Measurements from ENCODE around the gene CNNM3. TPM values are rescaled to one million over a fixed set of nuclear protein-coding genes. Genes with fewer than 3 reads are reported as not detected.
A peak's percentile ranks its signal among the peaks of the same experiment; 100 is the strongest.

The CNNM3 gene
- total RNA-seq, 1 experiment from 2014 or later = 25.1 TPM

DNA sequence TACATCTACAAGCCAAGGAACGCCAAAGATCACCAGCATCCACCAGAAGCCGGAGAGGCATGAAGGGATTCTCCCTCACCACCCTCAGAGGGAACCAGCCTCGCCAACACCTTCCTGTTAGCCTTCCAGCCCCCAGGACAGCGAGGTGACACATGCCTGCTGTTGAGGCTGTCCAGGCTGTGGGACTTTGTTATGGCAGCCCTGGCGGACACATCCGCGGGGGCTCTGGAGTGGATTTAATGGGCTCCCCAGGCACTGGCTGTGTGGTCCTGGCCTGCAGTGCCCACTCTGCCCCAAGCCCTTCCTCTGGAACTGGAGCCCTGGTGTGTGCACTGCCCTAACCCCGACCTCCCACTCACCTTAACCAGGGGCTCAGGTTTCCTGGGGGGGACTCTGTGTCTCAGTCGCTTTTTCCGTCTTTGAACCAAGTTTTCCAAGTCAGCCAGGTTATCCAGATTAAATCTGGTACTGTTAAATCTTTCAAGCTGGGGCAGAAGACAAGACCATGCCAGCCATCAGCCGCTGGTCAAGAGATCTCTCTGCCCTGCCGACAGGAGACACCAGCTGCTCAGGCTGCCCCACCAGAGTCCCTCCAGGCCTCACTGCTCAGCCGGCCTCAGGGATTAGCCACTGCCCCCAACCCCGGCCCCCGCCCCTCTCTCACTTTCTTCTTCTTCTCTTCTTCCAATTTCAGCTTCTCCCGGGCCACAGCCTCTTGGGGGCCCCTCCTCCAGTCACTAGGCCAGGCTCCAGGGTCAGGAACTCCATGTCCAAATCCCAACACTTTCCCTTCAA lies 25.8 kb downstream of the CNNM3 start:
- no TSS peak for BruUV-seq (replicated peaks)
- DNase-seq = no peak
- Mint-ChIP-seq H3K27ac (ENCODE audit: unreplicated experiment) (peak overlapping the region; percentile 2), H3K9me3 (ENCODE audit: low read depth, unreplicated experiment) (no peaks in the 10 kb centered on the region), H3K4me3 (ENCODE audit: low read depth, unreplicated experiment) (no peak overlapping the region), H3K4me1 (ENCODE audit: low read depth, unreplicated experiment) (no peaks in the 10 kb centered on the region), H3K27me3 (ENCODE audit: unreplicated experiment) (no peaks in the 10 kb centered on the region), H3K36me3 (ENCODE audit: insufficient read depth, unreplicated experiment) (peaks cover 22% of the 10 kb centered on the region)
- intact Hi-C loops (cut with micrococcal nuclease; ENCODE audit: unreplicated experiment) = no loop called here
- CTCF ChIA-PET = interaction anchor here (1.2 kb wide), 1 partner anchor 16 kb away, joined by 3 read pairs; the partner anchor contains the start of gene ANKRD39
- TF ChIP-seq CTCF (IDR thresholded peaks at IDR 0.05; ENCODE audit: unreplicated experiment) = no peak

GRCh38 chr2:96842600-96842999 lies 26.5 kb downstream of the CNNM3 start:
- intact Hi-C loops (cut with micrococcal nuclease; ENCODE audit: unreplicated experiment) = no loop called here
- no TSS peak for BruUV-seq (replicated peaks)
- H3K4me3 Mint-ChIP-seq (ENCODE audit: low read depth, unreplicated experiment) = no peak overlapping the region
- no peaks in the 10 kb centered on the region for H3K4me1 Mint-ChIP-seq (ENCODE audit: low read depth, unreplicated experiment)
- H3K36me3 Mint-ChIP-seq (ENCODE audit: insufficient read depth, unreplicated experiment) = peaks cover 22% of the 10 kb centered on the region
- H3K27ac Mint-ChIP-seq (ENCODE audit: unreplicated experiment) = peak overlapping the region; percentile 2
- CTCF ChIA-PET = interaction anchor here (0.6 to 1.2 kb wide), 3 partner anchors 15 to 85 kb away, joined by 3 read pairs; partner anchors contain the start of gene ANKRD39
- H3K27me3 Mint-ChIP-seq (ENCODE audit: unreplicated experiment) = no peaks in the 10 kb centered on the region
- TF ChIP-seq CTCF (IDR thresholded peaks at IDR 0.05; ENCODE audit: unreplicated experiment) = no peak
- no peaks in the 10 kb centered on the region for H3K9me3 Mint-ChIP-seq (ENCODE audit: low read depth, unreplicated experiment)
- DNase-seq = no peak

GRCh38 chr2:96843538-96844268 lies 27.6 kb downstream of the CNNM3 start, which contains the start of gene ANKRD23:
TSS of gene ANKRD23 (minus strand) at chr2:96844021. CDS start at chr2:96843992, 29 bp downstream.
- CTCF ChIA-PET = interaction anchor here (1.2 kb wide), 1 partner anchor 14 kb away, joined by 3 read pairs; the partner anchor contains the start of gene ANKRD39
- intact Hi-C loops (cut with micrococcal nuclease; ENCODE audit: unreplicated experiment) = no loop called here
- TF ChIP-seq CTCF (IDR thresholded peaks at IDR 0.05; ENCODE audit: unreplicated experiment) = no peak
- H3K27ac Mint-ChIP-seq (ENCODE audit: unreplicated experiment) = no peak within 1 kb of the TSS
- H3K36me3 Mint-ChIP-seq (ENCODE audit: insufficient read depth, unreplicated experiment) = peaks cover 22% of the 10 kb centered on the region
- no peaks in the 10 kb centered on the region for H3K4me1 Mint-ChIP-seq (ENCODE audit: low read depth, unreplicated experiment)
- H3K4me3 Mint-ChIP-seq (ENCODE audit: low read depth, unreplicated experiment) = no peak within 1 kb of the TSS
- no peaks in the 10 kb centered on the region for H3K9me3 Mint-ChIP-seq (ENCODE audit: low read depth, unreplicated experiment)
- H3K27me3 Mint-ChIP-seq (ENCODE audit: unreplicated experiment) = no peaks in the 10 kb centered on the region
- no TSS peak for BruUV-seq (replicated peaks)
- DNase-seq = no peak

DNA sequence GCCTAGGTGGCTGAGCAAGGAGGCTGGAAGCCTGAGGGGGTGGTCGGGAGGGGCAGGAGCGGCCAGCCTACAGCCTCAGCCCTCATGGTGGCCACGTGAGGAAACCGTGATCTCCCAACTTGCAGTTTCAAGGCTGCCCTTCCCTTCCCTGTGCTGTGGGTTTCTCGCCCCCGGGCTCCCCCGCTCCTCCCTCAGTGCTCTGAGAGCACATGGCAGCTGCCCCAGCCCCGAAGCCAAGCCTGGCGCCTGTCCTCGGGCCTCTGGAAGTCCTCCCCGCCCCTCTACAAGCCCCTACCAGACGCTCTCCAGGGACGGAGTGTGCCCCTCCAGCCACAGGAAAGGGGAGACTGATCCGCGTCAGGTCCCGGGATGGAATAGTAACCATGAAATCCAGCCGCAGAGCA lies 28.3 kb downstream of the CNNM3 start:
- CTCF ChIA-PET = interaction anchor here (0.7 kb wide), 1 partner anchor 56 kb away, joined by 4 read pairs; no protein-coding TSS in a partner anchor
- TF ChIP-seq CTCF (IDR thresholded peaks at IDR 0.05; ENCODE audit: unreplicated experiment) = no peak
- intact Hi-C loops (cut with micrococcal nuclease; ENCODE audit: unreplicated experiment) = no loop called here
- BruUV-seq (replicated peaks) = no TSS peak
- Mint-ChIP-seq H3K4me1 (ENCODE audit: low read depth, unreplicated experiment) (no peaks in the 10 kb centered on the region), H3K36me3 (ENCODE audit: insufficient read depth, unreplicated experiment) (peaks cover 17% of the 10 kb centered on the region), H3K9me3 (ENCODE audit: low read depth, unreplicated experiment) (no peaks in the 10 kb centered on the region), H3K27me3 (ENCODE audit: unreplicated experiment) (no peaks in the 10 kb centered on the region), H3K4me3 (ENCODE audit: low read depth, unreplicated experiment) (no peak overlapping the region), H3K27ac (ENCODE audit: unreplicated experiment) (no peak overlapping the region)
- no peak for DNase-seq

Measured in Calu3 (cell line).